Suprapubic skin (tissue), 4 donors: ENCODE measurements around the gene TRMT2A. TPM values are rescaled to one million over a fixed set of nuclear protein-coding genes. Genes with fewer than 3 reads are reported as not detected.
A peak's percentile ranks its signal among the peaks of the same experiment; 100 is the strongest.

Experiments
- DNase-seq, 2 donors: peaks; one replicate each; pipeline ENCODE4 v3.0.0-alpha.2; 2019; ENCODE audit warnings: low spot score in 2 of 2
- H3K27ac ChIP-seq: fragments of 200-600 bp; sonication (generic); one replicate; pipeline ENCODE4 v1.5.1; 2019
- H3K27me3 ChIP-seq: fragments of 200-600 bp; sonication (generic); one replicate; pipeline ENCODE4 v1.5.1; 2019
- H3K36me3 ChIP-seq: fragments of 200-600 bp; sonication (generic); one replicate; pipeline ENCODE4 v1.5.1; 2019
- H3K4me1 ChIP-seq: fragments of 200-600 bp; sonication (generic); one replicate; pipeline ENCODE4 v1.5.1; 2019
- H3K4me3 ChIP-seq: fragments of 200-600 bp; sonication (generic); one replicate; pipeline ENCODE4 v1.5.1; 2019; ENCODE audit warnings: mild to moderate bottlenecking
- H3K9me3 ChIP-seq: fragments of 200-600 bp; sonication (generic); one replicate; pipeline ENCODE4 v1.5.1; 2019
- EP300 ChIP-seq: sonication (generic); formaldehyde crosslinking; IDR thresholded peaks from one replicate; pipeline ENCODE4 v1.6.1; 2017; ENCODE audit warnings: antibody characterized with exemption
- POLR2A ChIP-seq, 2 donors: fragments of 450-650 bp; IDR thresholded peaks; one replicate each; pipeline ENCODE4 v1.6.1; 2017; ENCODE audit warnings: antibody characterized with exemption in 2 of 2, mild to moderate bottlenecking in 2 of 2, moderate library complexity in 2 of 2
- POLR2AphosphoS5 ChIP-seq, 3 donors: sonication (generic); formaldehyde crosslinking; IDR thresholded peaks; one replicate each; pipeline ENCODE4 v1.6.1; 2017; ENCODE audit warnings: antibody characterized with exemption in 3 of 3
- WGBS: methylation state at CpG from one replicate; pipeline ENCODE4 v1.1.5; 2018; 5-methylcytosine and 5-hydroxymethylcytosine counted together
- total RNA-seq, 4 donors: library from RNA; depleted of rRNA; stranded (reverse); fragments of >200 nt; gene quantifications; one replicate each; pipeline ENCODE4 v1.1.0, GENCODE V29; 2016
- TF ChIP-seq, protein P1 (sequence below), 2 donors: fragments of 200-600 bp in 1 of 2; fragments of 450-650 bp in 1 of 2; sonication (generic) in 1 of 2; IDR thresholded peaks; one replicate each; pipeline ENCODE4 v1.5.1; 2016 to 2019; ENCODE audit warnings: antibody characterized with exemption in 2 of 2, mild to moderate bottlenecking in 1 of 2, moderate library complexity in 1 of 2

TRMT2A gene
- total RNA-seq, 4 donors from 2014 or later, result 52.0 to 98.6 (median 55.7) TPM

- H3K27me3 ChIP-seq, result no peaks in the 10 kb centered on the region
- no peak overlapping the region for H3K4me3 ChIP-seq
- no peak for DNase-seq
- H3K9me3 ChIP-seq, result no peaks in the 10 kb centered on the region
- WGBS, result 82% methylated on average over 17 of the region's 27 CpGs
- no peak overlapping the region for H3K27ac ChIP-seq
- H3K4me1 ChIP-seq, result peaks cover 19% of the 10 kb centered on the region
- H3K36me3 ChIP-seq, result peaks cover 57% of the 10 kb centered on the region
- TF ChIP-seq, protein P1, sequence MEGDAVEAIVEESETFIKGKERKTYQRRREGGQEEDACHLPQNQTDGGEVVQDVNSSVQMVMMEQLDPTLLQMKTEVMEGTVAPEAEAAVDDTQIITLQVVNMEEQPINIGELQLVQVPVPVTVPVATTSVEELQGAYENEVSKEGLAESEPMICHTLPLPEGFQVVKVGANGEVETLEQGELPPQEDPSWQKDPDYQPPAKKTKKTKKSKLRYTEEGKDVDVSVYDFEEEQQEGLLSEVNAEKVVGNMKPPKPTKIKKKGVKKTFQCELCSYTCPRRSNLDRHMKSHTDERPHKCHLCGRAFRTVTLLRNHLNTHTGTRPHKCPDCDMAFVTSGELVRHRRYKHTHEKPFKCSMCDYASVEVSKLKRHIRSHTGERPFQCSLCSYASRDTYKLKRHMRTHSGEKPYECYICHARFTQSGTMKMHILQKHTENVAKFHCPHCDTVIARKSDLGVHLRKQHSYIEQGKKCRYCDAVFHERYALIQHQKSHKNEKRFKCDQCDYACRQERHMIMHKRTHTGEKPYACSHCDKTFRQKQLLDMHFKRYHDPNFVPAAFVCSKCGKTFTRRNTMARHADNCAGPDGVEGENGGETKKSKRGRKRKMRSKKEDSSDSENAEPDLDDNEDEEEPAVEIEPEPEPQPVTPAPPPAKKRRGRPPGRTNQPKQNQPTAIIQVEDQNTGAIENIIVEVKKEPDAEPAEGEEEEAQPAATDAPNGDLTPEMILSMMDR (IDR thresholded peaks at IDR 0.05), result peak in 1 of 2 donors; percentile 41
- TF ChIP-seq POLR2AphosphoS5 (IDR thresholded peaks at IDR 0.05), result no peak
These were observed 53.5 kb downstream of the TRMT2A start for GRCh38 chr22:20063271-20064139.

GRCh38 chr22:20062766-20063083, 54.3 kb downstream of the TRMT2A start:
- no peak overlapping the region for H3K27ac ChIP-seq
- H3K36me3 ChIP-seq, result peaks cover 59% of the 10 kb centered on the region
- H3K4me1 ChIP-seq, result peaks cover 19% of the 10 kb centered on the region
- H3K4me3 ChIP-seq, result no peak overlapping the region
- H3K9me3 ChIP-seq, result no peaks in the 10 kb centered on the region
- DNase-seq, result no peak
- H3K27me3 ChIP-seq, result no peaks in the 10 kb centered on the region
- 78% methylated on average over 11 of the region's 11 CpGs for WGBS
- TF ChIP-seq POLR2AphosphoS5 (IDR thresholded peaks at IDR 0.05) (no peak), POLR2A (IDR thresholded peaks at IDR 0.05) (no peak), EP300 (no peak)
- TF ChIP-seq, protein P1 (IDR thresholded peaks at IDR 0.05), result no peak

DNA sequence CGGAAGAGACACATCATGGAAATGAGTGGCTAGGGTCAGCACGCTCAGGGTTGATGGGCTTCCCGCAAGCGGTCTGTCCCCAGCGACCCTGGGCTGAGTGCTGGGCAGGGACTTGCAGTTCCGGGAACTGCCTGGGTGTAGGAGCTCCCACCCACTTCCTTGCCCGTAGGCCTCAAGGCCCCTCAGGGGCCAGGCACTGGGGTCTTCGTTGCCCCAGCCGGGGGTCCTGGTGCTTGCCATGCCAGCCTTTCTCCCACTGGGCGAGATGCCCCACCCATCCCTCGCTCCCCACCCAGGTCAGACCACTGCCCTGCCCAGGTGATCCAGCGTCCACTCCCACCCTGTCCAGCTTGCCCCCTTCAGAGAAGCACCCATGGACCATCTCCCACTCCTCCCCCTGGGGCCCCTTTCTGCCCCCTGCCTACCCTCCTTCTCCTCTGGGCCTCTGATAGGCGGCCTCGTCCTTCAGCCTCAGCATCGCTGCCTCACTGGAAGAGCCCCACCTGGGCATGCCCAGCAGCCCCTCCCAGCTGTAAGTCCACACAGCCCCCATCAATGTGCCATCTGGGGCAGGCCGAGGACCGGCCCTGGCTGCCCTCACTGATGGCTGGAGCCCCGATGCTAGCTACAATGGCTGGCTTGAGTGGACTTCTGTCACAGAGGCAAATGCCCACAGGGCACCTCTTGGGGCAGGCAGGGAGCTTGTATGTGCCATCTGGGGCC, 54.8 kb downstream of the TRMT2A start:
- peaks cover 64% of the 10 kb centered on the region for H3K36me3 ChIP-seq
- no peak overlapping the region for H3K4me3 ChIP-seq
- no peaks in the 10 kb centered on the region for H3K9me3 ChIP-seq
- H3K4me1 ChIP-seq, result peaks cover 19% of the 10 kb centered on the region
- H3K27ac ChIP-seq, result no peak overlapping the region
- TF ChIP-seq, protein P1 (IDR thresholded peaks at IDR 0.05), result no peak
- TF ChIP-seq POLR2AphosphoS5 (IDR thresholded peaks at IDR 0.05) (no peak), POLR2A (IDR thresholded peaks at IDR 0.05) (no peak), EP300 (no peak)
- 88% methylated on average over 13 of the region's 18 CpGs for WGBS
- no peaks in the 10 kb centered on the region for H3K27me3 ChIP-seq
- no peak for DNase-seq

Other genes starting within 250 kb of the TRMT2A start
- 100 to 1,000 TPM; 206 to 293 (median 246) TPM for gene COMT, start 175.5 kb downstream of the TRMT2A start, total RNA-seq
- gene TXNRD2, start 175.4 kb downstream of the TRMT2A start, total RNA-seq, result 10 to 100 TPM in 2 of 4 donors, 1 to 10 TPM in 2; 8.4 to 33.2 (median 15.7) TPM
- 10 to 100 TPM; 22.9 to 38.4 (median 26.0) TPM for gene ARVCF, start 100.4 kb downstream of the TRMT2A start, total RNA-seq
- 10 to 100 TPM; 23.1 to 31.9 (median 26.8) TPM for gene TANGO2, start 96.1 kb downstream of the TRMT2A start, total RNA-seq
- gene DGCR8, start 37.0 kb downstream of the TRMT2A start, total RNA-seq, result 10 to 100 TPM; 22.4 to 69.1 (median 38.0) TPM
- gene RANBP1, start 1.1 kb downstream of the TRMT2A start, total RNA-seq, result 100 to 1,000 TPM; 107 to 150 (median 119) TPM
- 10 to 100 TPM; 26.0 to 64.2 (median 34.9) TPM for gene ZDHHC8, start 14.6 kb upstream of the TRMT2A start, total RNA-seq
- gene CCDC188, start 33.8 kb upstream of the TRMT2A start, total RNA-seq, result under 1 TPM in 1 of 4 donors, not detected in 3; 0.34 TPM
- gene RTN4R, start 151.1 kb upstream of the TRMT2A start, total RNA-seq, result 10 to 100 TPM in 1 of 4 donors, 1 to 10 TPM in 3; 5.0 to 12.2 (median 9.2) TPM
- 10 to 100 TPM; 45.9 to 75.2 (median 63.0) TPM for gene DGCR6L, start 202.8 kb upstream of the TRMT2A start, total RNA-seq